NCI-H524 (cell line): ENCODE data around the gene TRIM14.
A peak's percentile ranks its signal among the peaks of the same experiment; 100 is the strongest.
"Not testable (repeated sequence)": the region's sequence is repeated elsewhere in the genome, so short reads cannot be mapped to it uniquely, and the experiment has no call there.

Source experiments
- DNase-seq, 2 experiments: peaks; one replicate each; lab custom pipeline; 2025; lab: John Stamatoyannopoulos, UW

The TRIM14 gene

DNA sequence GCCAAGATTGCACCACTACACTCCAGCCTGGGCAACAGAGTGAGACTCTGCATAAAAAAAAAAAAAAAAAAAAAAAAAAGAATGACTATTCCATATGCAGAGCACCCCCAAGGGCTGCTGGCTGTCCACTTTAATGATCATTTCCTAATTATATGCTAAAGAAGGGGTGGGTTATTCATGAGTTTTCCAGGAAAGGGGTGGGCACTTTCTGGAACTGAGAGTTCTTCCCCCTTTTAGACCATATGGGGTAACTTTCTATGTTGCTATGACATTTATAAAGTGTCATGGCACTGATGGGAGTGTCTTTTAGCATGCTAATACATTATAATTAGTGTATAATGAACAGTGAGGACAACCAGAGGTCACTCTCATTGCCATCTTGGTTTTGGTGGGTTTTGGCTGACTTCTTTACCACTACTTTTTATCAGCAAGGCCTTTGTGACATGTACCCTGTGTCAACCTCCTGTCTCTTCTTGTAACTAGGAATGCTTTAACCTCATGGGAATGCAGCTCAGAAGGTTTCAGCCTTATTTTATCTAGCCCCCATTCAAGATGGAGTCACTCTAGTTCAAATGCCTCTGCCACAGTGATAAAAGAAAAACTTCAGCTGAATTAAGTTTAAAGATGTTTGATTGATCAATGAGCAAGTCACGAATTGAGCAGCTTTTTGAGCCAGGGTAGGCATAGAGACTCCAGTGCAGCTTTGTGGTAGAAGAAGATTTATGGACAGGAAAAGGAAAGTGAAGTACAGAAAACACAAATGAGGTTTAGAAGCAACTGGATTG, 69.5 kb downstream of the TRIM14 start:
- no peak for DNase-seq

DNA sequence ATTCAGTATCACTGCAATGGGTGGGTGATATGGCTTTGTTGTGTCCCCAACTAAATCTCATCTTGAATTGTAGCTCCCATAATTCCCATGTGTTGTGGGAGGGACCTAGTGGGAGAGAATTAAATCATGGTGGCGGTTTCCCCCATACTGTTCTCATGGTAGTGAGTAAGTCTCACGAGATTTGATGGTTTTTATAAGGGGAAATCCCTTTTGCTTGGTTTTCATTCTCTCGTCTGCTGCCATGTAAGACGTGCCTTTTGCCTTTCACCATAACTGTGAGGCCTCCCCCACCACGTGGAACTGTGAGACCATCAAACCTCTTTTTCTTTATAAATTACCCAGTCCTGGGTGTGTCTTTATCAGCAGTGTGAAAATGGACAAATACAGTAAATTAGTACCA, 72.0 kb downstream of the TRIM14 start:
- DNase-seq: no peak

DNA sequence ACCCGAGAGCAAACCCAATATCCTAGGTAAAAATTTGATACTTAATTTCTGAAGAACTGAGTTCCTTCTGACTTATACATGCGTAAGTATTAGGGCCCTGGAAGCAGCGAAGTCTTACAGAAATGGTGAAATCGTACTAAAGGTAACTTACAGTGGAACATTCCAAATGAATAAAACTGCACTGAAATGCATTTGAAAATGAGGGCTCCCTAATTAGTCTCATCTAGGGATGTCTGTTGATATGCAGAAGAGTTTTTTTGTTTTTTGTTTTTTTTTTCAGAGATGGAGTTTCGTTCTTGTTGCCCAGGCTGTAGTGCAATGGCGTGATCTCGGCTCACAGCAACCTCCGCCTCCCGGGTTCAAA, 72.9 kb downstream of the TRIM14 start:
- no peak for DNase-seq

DNA sequence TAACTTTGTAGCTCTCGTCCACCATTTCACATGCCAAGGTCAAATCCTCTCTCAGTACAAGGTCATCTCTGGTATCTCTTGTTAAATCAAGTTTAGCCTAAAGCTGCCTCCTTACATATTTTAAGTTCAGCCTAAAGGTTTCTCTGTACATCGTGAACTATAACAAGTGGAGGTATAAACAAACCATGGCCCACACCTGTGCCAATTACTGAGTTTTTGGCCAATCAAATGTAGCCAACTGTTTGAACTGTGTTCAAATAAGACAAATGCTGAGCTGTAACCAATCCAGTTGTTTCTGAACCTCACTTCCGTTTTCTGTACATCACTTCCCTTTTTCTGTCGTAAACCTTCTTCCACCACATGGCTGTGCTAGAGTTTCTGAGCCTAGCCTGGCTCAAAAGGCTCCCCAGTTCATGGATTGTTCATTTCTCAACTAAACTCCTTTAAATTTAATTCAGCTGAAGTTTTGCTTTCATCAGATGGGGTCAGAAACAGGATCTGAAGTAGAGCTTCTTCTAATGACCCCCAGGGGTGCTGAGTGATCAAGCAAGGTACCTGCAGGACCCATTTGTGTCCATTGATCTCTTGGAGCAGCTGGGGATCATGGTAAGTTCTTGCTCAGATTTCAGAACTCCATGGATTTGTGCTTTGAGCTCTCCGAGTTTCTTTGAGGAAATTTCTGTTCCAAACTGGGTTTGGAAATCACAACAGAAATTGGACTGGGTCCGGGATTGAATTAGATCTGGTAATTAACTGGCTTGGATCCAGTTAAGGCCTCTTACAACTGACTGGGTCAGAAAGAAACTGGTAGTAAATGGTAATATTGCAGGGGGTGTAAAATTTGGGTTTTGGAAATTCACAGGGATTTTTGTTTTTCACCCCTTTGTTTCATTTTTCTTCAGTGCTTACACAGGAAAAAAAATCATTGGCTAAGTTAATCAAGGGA, 73.5 kb downstream of the TRIM14 start:
- DNase-seq: no peak

DNA sequence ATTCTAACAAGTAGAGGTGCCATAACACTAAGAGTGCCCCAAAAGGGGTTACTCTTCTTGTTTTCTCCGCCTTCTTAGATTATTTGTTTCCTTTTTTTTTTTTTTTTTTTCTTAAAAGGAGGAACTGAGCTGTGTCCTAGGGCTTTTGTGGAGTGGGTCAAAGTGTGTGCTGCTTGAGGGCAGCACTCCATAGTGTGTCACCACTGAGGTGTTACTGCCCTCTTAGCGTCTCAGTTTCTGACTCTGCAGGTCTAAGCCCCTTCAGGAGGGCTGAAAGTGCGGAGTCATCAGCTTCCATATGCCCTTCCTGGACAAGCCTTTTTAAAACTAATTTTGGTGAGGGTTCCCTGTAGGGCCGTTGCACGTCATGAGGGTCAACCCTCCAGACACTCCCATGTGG, 75.1 kb downstream of the TRIM14 start:
- no peak for DNase-seq

DNA sequence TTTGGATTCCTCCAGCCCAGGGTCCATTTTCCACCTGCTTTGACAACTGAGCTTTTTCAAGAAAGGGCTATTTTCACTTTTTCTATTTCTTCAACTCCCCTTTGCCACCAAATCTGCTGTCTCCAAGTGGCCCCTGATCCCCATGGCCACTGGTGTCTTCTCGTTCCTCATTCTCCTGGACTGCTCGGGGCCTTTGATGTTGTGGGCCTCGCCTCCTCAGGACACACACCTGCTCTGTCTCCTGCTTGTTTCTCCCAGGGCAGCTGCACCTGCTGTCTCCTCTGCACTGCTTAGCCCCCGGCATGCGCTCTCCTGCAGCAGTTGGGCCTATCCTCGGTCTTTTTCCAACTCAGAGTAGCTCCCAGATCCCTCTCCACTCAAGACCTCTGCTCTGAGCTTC, 78.8 kb downstream of the TRIM14 start:
- no peak for DNase-seq

DNA sequence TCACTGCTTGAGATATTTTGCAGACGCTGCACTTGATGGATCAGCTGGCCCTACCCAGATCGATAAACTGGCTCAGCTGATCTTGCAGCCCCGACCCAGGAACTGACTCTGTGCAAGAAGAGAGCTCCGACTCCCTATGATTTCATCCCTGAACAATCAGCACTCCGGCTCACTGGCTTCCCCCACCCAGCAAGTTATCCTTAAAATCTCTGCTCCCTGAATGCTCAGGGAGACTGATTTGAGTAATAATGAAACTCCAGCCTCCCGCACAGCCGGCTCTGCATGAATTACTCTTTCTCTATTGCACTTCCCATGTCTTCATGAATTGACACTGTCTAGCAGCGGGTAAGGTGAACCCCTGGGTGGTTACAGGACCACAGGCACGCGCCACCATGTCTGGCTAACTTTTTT, 79.4 kb downstream of the TRIM14 start:
- no peak for DNase-seq

DNA sequence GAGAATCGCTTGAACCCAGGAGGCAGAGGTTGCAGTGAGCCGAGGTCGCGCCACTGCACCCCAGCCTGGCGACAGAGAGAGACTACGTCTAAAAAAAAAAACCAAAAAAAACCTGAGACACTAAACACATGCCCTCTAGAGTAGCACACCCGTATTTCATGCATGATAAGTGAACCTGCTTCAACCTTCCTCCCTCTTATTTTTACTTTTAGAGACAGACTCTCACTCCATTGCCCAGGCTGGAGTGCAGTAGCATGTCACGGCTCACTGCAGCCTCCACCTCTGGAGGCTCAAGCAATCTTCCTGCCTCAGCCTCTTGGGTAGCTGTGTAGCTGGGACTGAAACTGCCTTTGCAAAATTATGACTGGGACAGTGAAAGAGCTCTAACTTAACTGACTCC, 80.1 kb downstream of the TRIM14 start:
- no peak for DNase-seq

DNA sequence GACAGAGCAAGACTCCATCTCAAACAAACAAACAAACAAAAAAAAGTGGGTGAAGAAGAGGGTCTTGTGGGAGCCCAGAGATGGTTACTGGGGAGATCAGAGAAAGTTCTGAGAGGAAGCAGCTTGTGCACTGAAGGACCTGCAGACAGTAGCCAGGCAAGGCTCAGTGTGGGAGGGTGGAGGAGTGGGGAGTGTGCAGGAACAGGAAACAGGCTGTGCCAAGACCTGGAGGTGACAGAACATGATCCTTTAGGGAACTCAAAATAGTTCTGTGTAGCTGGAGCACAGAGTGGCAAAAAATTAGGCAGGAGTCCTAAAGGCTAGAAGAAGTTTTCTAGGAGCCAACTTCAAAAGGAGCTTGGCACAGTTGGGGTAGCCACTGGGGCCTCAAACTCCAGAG, 81.7 kb downstream of the TRIM14 start:
- no peak for DNase-seq

DNA sequence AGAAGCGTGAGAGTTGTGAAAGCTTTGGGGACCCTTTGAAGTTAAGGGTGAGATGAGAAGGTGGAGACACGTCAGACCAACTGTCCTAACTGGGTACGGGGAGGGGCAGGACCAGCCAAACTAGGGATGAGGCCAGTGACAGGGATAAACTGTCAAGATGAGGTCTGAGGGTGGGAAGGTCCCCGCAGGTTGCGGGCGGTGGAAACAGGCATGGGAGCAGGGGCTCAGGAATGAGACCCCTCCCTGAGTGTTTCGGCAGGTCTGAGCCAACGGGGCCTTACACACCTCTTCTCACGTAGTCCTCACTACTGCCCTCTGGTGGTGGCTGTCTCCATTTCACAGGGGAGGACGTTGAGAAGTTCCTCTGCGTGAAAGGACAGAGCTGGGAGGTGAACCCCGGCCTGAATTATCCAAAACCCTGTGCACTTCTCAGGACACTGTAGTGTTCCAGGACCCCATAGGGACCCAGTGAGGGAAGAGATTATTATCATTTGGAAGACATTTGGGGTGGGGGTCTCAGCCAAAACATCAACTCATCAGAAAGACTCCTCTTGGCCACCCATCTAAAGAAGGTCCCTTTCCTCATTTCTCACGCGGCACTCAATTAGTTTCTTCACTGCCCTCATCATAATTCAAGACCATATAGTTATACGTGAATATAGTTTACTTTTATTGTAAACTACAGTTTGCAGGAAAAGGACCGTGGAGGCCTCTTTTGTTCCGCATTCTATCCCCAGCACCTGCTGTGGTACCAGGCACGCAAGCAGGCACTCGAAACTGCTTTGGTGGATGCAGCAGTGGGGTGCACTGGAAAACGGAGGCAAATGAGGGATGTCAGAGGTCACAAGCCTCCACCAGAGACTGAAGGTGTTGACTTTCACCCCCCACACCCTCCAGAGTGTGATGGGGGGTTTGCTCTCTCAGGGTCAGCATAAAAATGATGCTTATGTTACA, 84.2 kb downstream of the TRIM14 start:
- DNase-seq: peak; percentile 60 to 79

DNA sequence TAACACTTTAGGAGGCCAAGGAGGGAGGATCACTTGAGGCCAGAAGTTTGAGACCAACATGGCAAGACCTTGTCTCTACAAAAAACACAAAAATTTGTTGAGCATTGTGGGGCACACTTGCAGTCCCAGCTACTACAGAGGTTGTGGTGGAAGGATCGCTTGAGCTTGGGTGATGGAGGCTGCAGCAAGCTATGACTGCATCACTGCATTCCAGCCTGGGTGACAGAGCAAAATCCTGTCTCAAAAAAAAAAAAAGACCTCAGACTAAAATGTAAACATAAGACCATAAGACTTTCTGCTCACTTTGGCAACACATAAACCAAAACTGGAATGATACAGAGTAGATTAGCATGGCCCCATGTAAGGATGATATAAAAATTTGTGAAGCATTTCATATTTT, 87.1 kb downstream of the TRIM14 start:
- DNase-seq: no peak

DNA sequence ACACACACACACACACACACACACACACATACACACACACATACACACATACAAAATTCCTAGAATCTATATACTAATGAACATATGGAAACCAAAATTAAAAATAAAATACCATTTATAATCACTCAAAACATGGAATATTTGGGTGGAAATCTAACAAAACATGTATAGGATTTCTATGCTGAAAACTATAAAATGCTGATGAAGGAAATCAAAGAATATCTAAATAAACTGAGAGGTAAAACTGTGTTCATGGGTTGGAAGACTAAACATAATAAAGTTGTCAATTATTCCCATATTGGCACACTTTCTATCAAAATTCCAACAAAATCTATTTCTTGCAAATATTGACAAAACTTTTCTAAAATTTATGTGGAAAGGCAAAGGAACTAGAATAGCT, 87.9 kb downstream of the TRIM14 start:
- DNase-seq: no peak

DNA sequence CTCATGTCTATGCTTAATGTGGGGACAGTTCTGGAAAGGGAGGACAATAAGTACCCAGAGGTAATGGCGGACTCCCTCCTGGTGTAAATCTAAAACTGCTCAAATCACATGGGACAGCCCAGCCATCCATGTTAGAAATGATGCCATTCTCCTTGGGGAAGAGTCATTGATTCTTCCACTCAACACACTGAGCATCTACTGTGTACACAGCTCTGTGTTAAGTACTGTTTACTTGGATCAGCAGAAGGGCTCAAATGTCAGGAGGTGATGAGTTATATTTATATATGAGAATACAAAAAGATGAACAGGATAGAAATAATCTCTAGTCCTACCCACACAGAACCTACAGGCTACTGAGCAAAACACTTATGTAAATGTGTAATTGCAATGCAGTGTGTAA, 94.3 kb downstream of the TRIM14 start:
- DNase-seq: no peak

DNA sequence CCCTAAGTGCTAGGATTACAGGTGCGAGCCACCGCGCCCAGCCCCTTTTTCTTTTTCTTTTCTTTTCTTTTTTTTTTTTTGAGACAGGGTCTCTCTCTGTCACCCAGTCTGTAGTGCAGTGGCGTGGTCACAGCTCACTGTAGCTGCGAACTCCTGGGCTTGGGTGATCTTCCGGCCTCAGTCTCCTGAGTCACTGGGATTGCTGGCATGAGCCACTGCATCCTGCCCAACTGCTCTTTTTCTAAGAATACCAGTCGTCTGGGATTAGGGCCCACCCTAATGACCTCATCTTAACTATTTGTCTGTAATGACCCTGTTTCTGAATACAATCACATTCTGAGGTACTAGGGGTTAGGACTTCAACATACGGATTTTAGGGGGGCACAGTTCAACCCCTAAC, 96.6 kb downstream of the TRIM14 start:
- DNase-seq: no peak

DNA sequence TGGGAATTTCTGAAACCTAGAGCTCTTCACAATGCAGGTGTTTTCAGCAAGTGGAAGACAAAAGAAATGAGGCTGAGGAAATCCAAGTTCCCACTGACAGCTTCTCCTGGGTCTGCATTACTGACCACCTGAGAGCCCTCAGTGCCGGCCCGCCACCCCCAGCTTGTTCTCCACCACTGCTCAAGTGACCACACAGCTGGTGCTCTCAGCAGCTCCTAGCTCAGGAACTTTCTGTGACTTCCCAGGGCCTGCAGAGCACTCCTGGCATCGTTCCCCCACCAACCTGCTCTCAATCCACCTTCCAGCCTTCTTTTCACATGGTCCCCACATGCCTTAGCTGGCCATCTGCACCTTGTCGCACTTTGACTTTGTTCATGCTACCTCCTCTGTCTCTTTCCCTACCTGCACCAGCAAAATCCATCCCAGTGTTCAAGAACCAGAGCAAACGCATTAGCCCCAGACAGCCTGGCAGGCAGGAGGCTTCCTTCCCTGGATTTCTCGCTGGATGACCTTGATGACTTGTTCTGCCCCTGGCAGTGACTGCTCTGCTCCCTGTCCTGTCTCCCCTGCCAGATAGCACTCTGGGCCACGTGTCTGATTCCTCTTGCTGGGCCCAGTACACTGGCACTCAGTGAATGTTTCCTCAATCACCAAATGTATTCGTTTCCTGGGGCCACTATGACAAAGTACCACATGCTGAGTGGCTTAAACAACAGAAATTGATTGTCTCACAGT, 97.5 kb downstream of the TRIM14 start:
- no peak for DNase-seq

DNA sequence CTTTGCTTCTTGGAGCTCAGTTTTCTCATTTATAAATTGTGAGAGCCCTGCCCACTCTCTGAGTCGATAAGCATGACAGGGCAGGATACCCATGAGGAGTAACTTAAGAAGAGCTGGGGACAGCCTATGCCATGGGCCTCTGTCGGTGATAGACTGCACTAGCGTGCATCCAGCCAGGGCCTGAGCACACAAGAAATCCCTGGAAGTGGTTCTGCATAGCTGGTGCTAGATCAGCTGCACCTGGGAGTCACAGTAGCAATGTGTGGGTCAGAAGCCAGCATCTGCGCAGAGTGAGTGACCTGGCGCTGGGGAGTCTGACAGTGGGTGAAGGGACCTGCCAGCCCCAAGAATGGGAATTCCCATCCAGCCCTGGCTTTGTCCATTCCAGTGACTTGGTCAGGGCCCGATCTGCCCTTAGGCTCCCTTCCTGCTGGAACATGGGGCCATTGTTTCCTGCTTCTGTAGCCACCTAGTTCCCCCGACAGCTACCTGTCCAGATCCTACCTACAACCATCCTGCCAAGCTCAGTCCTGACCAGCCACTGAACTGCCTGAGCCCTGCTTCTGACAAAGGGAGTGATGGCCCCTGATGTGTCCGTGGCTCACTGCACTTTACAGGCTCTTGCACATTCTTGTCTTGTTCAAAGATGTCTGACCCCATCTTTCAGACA, 98.4 kb downstream of the TRIM14 start:
- DNase-seq: no peak

DNA sequence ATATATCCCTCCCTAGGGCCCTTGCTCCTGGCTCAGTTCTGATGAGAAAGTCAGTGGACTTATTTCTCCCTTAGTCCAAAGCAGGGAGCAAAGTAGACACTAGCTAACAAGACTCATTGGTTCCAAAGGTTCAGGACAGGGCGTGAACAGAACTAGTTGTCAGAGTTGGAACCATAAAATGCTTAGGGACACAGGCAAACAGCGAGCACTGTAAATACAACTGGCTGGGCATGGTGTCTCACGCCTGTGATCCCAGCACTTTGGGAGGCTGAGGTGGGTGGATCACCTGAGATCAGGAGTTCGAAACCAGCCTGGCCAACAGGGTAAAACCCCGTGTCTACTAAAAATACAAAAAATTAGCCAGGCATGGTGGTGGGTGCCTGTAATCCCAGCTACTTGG, 99.2 kb downstream of the TRIM14 start:
- DNase-seq: not testable (repeated sequence)
